Upper lobe of left lung (tissue), 6 donors: ENCODE data around the gene HPS6. TPM values are rescaled to one million over a fixed set of nuclear protein-coding genes. Genes with fewer than 3 reads are reported as not detected.
"Not testable (repeated sequence)": the region's sequence is repeated elsewhere in the genome, so short reads cannot be mapped to it uniquely, and the experiment has no call there.

Source experiments
- ATAC-seq, 2 donors: fragments of 200-7000 bp; cut with Tn5 transposase; one replicate each; pipeline ENCODE4 v1.9.1; 2022; ENCODE audit warnings: mild to moderate bottlenecking in 2 of 2, moderate library complexity in 2 of 2; ENCODE audit not compliant: low FRiP score in 2 of 2
- DNase-seq, 2 donors: peaks; one replicate each; pipeline ENCODE4 v3.0.0-alpha.2; 2019 to 2020
- H3K27ac ChIP-seq, 4 donors: fragments of 200-600 bp; sonication (generic); one replicate each; pipeline ENCODE4 v1.5.1; 2016 to 2019
- H3K27me3 ChIP-seq, 4 donors: fragments of 200-600 bp; sonication (generic); one replicate each; pipeline ENCODE4 v1.5.1; 2017 to 2019
- H3K36me3 ChIP-seq, 4 donors: fragments of 200-600 bp; sonication (generic); one replicate each; pipeline ENCODE4 v1.5.1; 2016 to 2019
- H3K4me1 ChIP-seq, 4 donors: fragments of 200-600 bp; sonication (generic); one replicate each; pipeline ENCODE4 v1.5.1; 2018 to 2019
- H3K4me3 ChIP-seq, 4 donors: fragments of 200-600 bp; sonication (generic); one replicate each; pipeline ENCODE4 v1.5.1; 2017 to 2019; ENCODE audit warnings: mild to moderate bottlenecking in 2 of 4, moderate library complexity in 1 of 4
- H3K9me3 ChIP-seq, 4 donors: fragments of 200-600 bp; sonication (generic); one replicate each; pipeline ENCODE4 v1.5.1; 2018 to 2019
- CTCF ChIP-seq, 6 experiments: fragments of 450-650 bp in 4 of 6; fragments of 200-600 bp in 2 of 6; sonication (generic) in 2 of 6; IDR thresholded peaks; one replicate each; pipeline ENCODE4 v1.5.1; 2016 to 2019; ENCODE audit warnings: antibody characterized with exemption in 6 of 6
- EP300 ChIP-seq, 4 donors: sonication (generic); formaldehyde crosslinking; IDR thresholded peaks; one replicate each; pipeline ENCODE4 v1.5.1; 2017; ENCODE audit warnings: antibody characterized with exemption in 4 of 4, control low read depth in 2 of 4
- POLR2A ChIP-seq, 4 donors: fragments of 450-650 bp; IDR thresholded peaks; one replicate each; pipeline ENCODE4 v1.5.1; 2016 to 2017; ENCODE audit warnings: antibody characterized with exemption in 4 of 4, mild to moderate bottlenecking in 2 of 4
- POLR2AphosphoS5 ChIP-seq, 2 donors: sonication (generic); formaldehyde crosslinking; IDR thresholded peaks; one replicate each; pipeline ENCODE4 v1.5.1; 2017; ENCODE audit warnings: antibody characterized with exemption in 2 of 2
- WGBS, 2 donors: methylation state at CpG; one replicate each; pipeline ENCODE4 v1.1.5; 2017 to 2018; 5-methylcytosine and 5-hydroxymethylcytosine counted together
- total RNA-seq, 6 donors: library from RNA; depleted of rRNA in 4 of 6; stranded (reverse); fragments of >200 nt in 4 of 6; gene quantifications; one replicate each; pipeline versions ENCODE4 v1.1.0 to v1.2.1, GENCODE V29; 2016 to 2021
- donor health status: DM: no; HTN: no; CAD: no; lungs with moderate emphysema.
- donor health status: DM: no; HTN: yes; CAD: no; lungs with severe emphysema.

HPS6 gene
- total RNA-seq, 6 donors from 2014 or later, result 20.2 to 39.2 (median 30.1) TPM

GRCh38 chr10:102027261-102027660 lies 37.9 kb upstream of the HPS6 start:
- peaks cover 0 to 85% (median 56%) of the 10 kb centered on the region in 4 donors for H3K36me3 ChIP-seq

GRCh38 chr10:102033787-102034186 lies 31.4 kb upstream of the HPS6 start:
- H3K27ac ChIP-seq, result no peak overlapping the region
- H3K4me3 ChIP-seq, result no peak overlapping the region
- H3K36me3 ChIP-seq, result peaks cover 1 to 75% (median 58%) of the 10 kb centered on the region in 4 donors
- 85 to 88% methylated on average over 2 of the region's 2 CpGs for WGBS, 2 donors
- H3K27me3 ChIP-seq, result no peaks in the 10 kb centered on the region
- no peaks in the 10 kb centered on the region for H3K9me3 ChIP-seq
- no peaks in the 10 kb centered on the region for H3K4me1 ChIP-seq
- ATAC-seq (no peak), DNase-seq (no peak)
- TF ChIP-seq POLR2AphosphoS5 (IDR thresholded peaks at IDR 0.05) (no peak), CTCF (IDR thresholded peaks at IDR 0.05) (no peak), EP300 (IDR thresholded peaks at IDR 0.05) (no peak), POLR2A (IDR thresholded peaks at IDR 0.05) (no peak)

More at GRCh38 chr10:102027261-102027660, 37.9 kb upstream of the HPS6 start:
- DNase-seq, result no peak
- Histone ChIP-seq H3K27ac (no peak overlapping the region), H3K27me3 (no peaks in the 10 kb centered on the region), H3K9me3 (no peaks in the 10 kb centered on the region), H3K4me3 (no peak overlapping the region), H3K4me1 (peaks cover 0 to 4% (median 2%) of the 10 kb centered on the region in 4 donors)
- TF ChIP-seq POLR2AphosphoS5 (IDR thresholded peaks at IDR 0.05), result no peak
- no peak for TF ChIP-seq CTCF (IDR thresholded peaks at IDR 0.05)
- no peak for TF ChIP-seq POLR2A (IDR thresholded peaks at IDR 0.05)
- no peak for ATAC-seq
- 84 to 94% methylated on average over 2 of the region's 2 CpGs for WGBS, 2 donors

GRCh38 chr10:102035807-102036206 lies 29.3 kb upstream of the HPS6 start:
- not testable (repeated sequence) for H3K4me1 ChIP-seq, H3K9me3 ChIP-seq, H3K4me3 ChIP-seq, H3K27me3 ChIP-seq, ATAC-seq, H3K27ac ChIP-seq
- 98% methylated on average over 17 of the region's 33 CpGs; no CpG with 5 or more reads in 1 of the 2 donors for WGBS, 2 donors
- peaks cover 7 to 71% (median 48%) of the 10 kb centered on the region in 4 donors for H3K36me3 ChIP-seq
- DNase-seq, result peak in 1 of 2 donors; percentile 74

GRCh38 chr10:102038410-102038809 lies 26.7 kb upstream of the HPS6 start:
- ATAC-seq (no peak), DNase-seq (no peak)
- Histone ChIP-seq H3K9me3 (no peaks in the 10 kb centered on the region), H3K27me3 (no peaks in the 10 kb centered on the region), H3K4me3 (no peak overlapping the region), H3K27ac (no peak overlapping the region), H3K36me3 (peaks cover 7 to 48% (median 25%) of the 10 kb centered on the region in 4 donors), H3K4me1 (peaks cover 0 to 15% (median 5%) of the 10 kb centered on the region in 4 donors)
- TF ChIP-seq CTCF (IDR thresholded peaks at IDR 0.05) (no peak), POLR2AphosphoS5 (IDR thresholded peaks at IDR 0.05) (no peak), POLR2A (IDR thresholded peaks at IDR 0.05) (no peak), EP300 (IDR thresholded peaks at IDR 0.05) (no peak)

GRCh38 chr10:102040305-102041050 lies 24.7 kb upstream of the HPS6 start:
- Histone ChIP-seq H3K4me1 (peaks cover 6 to 30% (median 19%) of the 10 kb centered on the region in 4 donors), H3K4me3 (no peak overlapping the region), H3K27ac (no peak overlapping the region), H3K9me3 (no peaks in the 10 kb centered on the region), H3K27me3 (no peaks in the 10 kb centered on the region), H3K36me3 (peaks cover 7 to 35% (median 14%) of the 10 kb centered on the region in 4 donors)
- 65 to 69% methylated on average over 7 of the region's 7 CpGs for WGBS, 2 donors
- no peak for DNase-seq
- TF ChIP-seq CTCF (IDR thresholded peaks at IDR 0.05), result no peak
- TF ChIP-seq EP300 (IDR thresholded peaks at IDR 0.05), result no peak
- TF ChIP-seq POLR2AphosphoS5 (IDR thresholded peaks at IDR 0.05), result no peak
- no peak for TF ChIP-seq POLR2A (IDR thresholded peaks at IDR 0.05)
- ATAC-seq, result no peak
